GM21825 (cell line): Measurements from ENCODE around the gene RPL36.

Experiments
- ATAC-seq: cut with Tn5 transposase; IDR thresholded peaks from one replicate; pipeline ENCODE4 v1.9.1; 2021; ENCODE audit warnings: mild to moderate bottlenecking, moderate library complexity; ENCODE audit not compliant: unreplicated experiment

RPL36 gene

DNA sequence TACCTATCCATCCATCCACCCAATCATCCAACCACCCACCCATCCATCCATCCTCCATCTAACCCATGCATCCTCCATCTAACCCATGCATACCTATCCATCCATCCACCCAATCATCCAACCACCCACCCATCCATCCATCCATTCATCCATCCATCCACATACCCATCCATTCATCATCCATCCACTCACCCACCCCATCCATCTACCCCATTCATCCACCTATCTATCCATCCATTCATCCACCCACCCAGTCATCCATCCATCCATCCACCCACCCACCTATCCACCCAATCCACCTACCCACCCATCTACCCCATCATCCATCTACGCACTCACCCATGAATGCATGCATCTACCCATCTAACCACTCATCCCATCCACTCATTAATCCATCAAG, 16.3 kb upstream of the RPL36 start:
- no peak for ATAC-seq

DNA sequence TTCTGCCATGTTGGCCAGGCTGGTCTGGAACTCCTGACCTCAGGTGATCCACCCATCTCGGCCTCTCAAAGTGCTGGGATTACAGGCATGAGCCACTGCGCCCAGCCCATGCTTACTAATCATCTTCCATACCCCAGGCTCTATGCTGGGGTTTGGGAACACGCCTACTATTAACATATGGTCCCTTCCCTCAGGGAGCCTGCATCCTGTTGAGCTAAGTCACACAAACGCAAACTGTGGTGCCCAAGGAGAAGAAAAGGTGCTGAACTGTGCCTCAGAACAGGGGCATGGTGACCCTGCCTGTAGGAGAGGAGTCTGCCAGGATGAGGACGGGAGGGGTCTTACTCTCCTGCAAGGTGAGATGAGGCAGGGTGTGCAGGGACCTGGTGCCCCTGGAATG, 15.4 kb upstream of the RPL36 start:
- ATAC-seq: no peak

DNA sequence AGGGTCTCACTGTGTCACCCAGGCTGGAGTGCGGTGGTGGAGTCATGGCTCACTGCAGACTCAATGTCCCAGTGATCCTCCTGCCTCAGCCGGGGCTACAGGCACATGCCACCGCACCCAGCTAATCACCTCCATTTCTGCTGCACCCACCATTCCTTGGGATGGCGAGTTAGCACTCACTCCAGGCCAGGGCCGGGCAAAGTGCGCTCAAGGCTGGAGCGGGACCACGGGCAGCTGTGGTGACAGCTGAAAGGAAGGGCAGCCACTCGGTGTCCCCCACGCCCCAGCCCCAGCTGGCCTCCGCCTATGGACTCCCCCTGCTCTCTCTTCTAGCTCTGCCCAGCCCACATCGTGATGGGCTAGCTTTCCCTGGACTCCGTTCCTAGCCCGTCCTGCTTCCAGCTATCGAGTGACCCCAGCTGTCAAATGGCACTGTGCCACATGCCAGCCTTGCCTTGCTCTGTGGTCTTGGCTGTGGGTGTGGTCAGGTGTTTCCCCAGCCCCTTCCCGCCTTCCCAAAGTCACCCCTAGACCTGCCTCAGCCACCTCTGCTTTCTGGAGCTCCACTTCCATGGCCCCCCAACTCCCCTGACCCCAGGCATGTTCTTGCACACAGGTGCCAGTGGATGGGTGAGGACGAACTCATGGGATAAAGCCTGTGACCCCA, 13.9 kb upstream of the RPL36 start:
- ATAC-seq: no peak

DNA sequence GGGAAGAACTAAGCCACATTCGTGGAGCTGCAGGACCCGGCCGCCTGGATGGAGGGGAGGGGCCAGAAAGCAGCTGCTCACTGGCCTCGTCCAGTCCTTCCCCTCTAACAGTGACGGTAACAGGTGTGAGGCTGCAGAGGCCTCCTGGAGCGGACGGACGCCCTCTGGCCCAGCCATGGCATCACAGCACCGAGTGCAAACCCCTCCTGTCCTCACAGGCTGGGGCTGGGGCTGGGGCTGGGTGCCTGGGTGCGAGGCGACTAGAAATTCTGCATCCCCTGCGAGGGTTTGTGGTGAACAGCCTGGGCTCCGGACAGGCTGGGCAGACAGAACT, 13.4 kb upstream of the RPL36 start:
- no peak for ATAC-seq

DNA sequence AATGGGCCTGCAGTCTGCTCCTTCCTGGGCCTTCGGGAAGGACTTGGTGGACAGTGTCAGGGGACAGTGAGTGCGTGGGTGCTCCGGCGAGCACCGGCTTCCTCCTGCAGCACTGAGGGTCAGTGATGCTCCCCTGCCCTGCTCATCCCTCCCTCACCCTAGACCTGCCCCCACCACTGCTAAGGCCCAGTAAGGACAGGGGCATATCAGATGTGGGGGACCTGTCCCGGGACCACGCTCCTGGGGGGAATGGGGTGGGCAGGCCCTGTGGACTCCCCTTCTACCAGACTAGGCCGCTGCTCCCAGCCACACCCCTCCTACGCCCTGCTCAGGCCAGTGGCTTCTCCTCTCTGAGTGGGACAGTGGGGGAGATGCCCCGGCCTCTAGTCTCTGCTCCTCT, 13.0 kb upstream of the RPL36 start:
- ATAC-seq: no peak

DNA sequence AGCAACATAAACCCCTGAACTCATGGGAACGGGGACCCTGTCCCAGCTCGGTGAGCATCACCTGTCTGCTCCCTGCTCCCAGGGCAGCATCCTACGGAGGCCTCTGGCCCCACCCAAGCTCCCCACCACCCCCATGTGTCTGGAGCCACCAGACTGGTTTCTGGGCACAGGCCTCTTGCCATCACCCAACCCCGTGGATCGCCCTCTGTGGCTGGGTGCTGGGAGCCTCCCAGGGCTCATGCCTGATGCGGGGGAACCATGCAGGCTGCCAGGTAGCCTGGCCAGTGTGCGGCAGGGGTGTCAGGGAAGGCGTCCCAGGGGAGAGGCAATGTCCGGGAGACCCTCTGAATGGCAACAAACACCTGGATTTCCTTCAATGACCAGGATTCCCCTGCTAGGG, 12.5 kb upstream of the RPL36 start:
- no peak for ATAC-seq

DNA sequence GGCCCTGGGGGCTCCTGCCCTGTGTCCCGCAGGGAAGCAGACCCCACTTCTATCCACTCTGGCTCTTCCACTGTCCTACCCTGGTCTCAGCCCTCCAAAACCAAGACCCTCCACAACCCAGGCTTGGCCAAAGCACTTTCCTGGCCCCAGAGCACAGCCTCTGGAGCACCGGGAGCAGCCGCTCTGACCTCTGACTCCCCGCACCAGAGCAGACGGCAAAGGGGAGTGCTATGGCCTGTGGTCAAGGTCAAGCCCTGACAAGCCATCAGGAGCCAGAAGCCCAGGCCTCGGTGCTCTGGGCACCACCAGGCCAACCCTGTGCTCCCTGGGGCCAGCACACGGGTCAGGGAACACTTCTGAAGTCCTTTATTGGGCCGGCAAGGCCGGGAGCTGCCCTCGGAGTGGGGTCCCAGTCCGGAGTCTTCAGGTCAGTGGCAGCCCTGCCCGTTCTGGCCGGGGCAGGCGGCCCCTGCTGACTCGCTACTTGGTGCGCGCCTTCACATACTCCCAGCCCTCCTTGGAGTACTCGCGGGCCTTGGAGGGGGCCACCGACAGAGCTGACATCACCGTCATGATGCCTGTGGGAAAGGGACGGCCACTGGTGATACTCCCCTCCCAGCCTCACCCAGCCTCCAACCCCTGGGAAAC, 11.9 kb upstream of the RPL36 start:
- ATAC-seq: no peak

DNA sequence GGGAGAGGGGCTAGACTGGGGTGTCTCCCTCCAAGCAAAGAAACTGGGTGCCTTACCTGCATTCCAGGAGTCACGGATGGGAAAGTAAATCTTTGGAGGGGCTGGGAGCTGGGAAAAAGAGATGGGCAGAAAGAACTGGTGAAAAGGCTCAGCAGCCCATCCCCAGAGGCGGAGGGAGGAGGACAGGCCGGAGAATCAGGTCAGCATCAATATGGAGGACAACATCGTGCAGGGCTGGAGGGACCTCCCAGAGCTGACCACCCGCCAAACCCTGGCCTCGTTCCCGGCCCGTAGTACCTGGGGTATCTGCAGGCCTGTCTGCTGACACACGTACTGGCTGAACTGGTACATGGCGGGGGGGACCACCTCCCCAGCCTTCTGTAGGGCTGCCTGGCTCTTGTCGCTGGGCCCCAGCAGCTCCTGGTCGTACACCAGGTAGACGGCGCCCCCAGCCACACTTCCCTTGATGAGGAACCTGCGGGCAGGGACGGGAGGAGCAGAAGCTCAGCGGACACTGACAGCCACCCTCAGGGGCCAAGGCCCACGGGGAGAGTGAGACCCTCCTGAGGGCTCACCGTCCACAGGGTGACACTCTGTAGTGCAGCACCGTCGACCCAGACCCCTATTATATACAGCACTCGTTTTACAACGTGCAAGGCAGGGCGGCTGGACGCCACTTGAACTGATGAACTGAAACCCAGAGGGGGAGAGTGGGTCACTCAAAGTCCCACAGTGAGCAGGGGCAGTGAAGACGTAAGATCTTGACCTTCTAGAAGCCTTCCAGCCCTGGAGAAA, 10.6 kb upstream of the RPL36 start:
- ATAC-seq: no peak

DNA sequence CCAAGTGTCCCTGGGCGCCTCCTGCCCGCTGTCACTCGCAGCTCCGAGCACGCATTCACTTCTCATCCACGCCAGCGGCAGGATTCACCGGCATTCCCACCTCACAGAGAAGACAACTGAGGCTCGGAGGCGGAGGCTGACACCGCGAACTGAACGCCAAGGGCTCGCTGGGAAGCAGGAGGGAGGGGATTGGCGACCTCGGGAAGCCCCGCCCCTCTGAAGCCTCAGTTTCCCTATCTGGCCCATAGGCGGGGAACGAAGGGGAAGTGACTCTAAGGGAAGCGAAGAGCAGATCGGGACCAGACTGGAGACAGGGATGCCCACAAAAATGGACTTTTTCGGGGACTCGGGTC, 10.0 kb upstream of the RPL36 start:
- no peak for ATAC-seq

DNA sequence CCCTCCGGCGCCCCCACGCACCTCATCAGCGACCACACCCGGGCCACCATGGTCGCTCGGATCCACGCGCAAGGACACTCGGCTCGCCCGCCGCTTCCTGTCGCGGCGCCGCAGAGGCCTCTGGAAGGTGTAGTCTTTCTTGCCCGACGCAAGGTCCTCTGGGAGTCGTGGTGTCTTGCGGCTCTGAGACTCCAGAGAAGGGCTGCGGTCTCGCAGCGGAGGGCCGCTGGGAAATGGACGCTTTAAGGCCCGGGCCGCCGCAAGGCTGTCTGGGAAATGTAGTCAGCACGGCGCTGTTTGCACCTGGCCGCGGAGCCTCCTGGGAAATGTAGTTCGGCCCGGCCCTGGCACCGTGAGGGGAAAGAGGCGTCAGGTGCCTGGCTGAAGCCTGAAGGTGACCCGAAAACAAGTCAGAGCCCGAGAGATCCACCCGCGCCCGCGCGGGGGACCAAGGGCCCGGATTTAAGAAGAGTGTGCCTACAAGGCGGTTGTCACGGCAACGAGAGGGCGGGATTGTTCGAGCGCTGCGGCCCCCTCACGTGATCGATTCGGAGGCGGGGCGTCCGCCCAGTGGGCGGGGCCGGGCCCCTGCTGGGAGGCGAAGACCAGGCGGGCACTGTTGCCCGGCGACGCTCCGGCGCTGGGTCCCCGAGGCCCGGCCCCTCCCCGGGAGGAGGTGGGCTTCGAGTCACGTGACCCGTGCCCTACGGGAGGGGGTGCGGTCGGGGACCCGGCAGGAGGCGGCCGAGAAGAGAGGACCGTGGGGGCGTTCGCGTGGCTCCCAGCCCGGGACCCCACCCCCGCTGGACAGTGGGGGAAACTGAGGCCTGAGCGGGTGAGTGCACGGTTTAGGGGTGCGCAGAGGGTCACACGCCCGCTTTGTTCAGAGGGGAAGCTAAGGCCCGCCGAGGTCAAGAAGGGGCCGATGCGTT, 9.4 kb upstream of the RPL36 start, which contains the start of the genes HSD11B1L and MICOS13:
Gene HSD11B1L, plus strand, starts transcription at position 591 of the 932 bp plus-strand sequence. CDS start 3,806 bp downstream, outside the sequence.
Gene MICOS13, minus strand, starts transcription at position 80 of the 932 bp plus-strand sequence. Its CDS starts 30 bp downstream, at position 50.
- ATAC-seq: peak; percentile 79

DNA sequence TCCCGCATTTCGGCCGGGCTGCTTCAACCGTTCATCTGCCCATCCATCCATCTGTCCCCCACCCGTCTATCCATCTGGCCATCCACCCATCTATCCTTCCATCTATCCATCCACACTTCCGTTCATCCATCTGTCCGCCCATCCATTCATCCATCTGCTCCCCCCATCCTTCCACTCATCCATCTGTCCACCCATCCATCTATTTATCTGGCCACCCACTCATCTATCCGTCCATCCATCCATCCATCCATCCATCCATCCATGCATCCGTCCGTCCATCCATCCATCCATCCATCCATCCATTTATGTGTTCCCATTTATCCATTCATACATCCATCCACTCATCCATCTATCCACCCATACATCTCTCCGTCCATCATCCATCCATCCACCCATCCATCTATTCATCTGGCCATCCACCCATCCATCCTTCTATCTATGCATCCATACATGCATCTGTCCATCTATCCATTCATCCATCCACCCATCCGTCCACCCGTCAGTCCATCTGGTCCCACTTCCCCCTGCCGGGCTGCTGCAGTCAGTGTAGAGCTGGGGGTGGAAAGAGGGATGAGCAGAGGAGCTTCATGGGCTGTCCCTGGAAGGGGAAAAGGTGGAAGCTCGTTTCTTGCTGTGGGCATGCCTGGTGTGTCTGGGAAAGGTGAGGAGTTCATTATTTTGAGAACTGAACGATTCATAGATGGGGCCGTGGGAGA, 8.5 kb upstream of the RPL36 start:
- no peak for ATAC-seq

DNA sequence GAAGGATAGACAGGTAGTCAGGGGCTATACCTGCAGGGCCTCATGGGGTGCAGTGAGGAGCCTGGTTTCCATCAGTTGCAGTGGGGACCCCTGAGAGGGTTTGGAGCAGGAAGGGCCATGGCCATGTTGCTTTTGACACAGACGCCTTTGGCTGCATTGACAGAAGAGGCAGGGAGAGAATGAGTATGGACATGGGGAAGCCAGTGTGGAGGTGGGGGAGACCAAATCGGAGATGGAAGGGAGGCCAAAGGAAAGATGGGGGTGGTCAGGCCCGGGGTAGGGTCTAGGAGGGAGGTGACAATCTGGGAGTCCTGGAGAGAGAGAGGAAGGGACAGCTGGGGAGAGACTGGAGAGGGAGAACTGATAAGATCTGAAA, 8.0 kb upstream of the RPL36 start:
- ATAC-seq: no peak

DNA sequence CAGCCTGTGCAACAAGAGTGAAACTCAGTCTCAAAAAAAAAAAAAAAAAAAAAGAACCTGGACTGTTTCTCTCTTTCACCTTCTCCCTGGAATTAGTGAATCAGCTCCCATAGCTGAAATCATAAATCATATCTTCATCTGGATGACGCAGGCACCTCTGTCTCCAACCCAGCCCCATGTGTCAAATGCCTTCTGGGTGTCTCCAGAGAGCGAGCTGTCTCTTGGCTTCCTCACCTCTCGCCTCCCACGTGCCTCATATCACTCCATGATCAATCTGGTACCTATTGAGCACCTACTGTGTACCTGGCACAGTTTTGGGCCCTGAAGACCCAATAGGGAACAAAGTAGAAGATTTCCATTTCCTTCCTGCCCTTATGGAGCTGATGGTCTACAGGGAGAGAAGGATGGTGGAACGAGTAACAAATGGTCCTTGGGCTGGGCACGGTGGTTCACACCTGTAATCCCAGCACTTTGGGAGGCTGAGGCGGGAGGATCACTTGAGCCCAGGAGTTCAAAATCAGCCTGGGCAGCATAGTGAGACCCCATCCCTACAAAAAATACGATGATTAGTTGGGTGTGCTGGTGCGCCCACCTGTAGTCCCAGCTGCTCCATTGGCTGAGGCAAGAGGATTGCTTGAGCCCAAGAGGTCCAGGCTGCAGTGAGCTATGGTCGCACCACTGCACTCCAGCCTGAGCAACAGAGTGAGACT, 6.8 kb upstream of the RPL36 start:
- ATAC-seq: no peak

DNA sequence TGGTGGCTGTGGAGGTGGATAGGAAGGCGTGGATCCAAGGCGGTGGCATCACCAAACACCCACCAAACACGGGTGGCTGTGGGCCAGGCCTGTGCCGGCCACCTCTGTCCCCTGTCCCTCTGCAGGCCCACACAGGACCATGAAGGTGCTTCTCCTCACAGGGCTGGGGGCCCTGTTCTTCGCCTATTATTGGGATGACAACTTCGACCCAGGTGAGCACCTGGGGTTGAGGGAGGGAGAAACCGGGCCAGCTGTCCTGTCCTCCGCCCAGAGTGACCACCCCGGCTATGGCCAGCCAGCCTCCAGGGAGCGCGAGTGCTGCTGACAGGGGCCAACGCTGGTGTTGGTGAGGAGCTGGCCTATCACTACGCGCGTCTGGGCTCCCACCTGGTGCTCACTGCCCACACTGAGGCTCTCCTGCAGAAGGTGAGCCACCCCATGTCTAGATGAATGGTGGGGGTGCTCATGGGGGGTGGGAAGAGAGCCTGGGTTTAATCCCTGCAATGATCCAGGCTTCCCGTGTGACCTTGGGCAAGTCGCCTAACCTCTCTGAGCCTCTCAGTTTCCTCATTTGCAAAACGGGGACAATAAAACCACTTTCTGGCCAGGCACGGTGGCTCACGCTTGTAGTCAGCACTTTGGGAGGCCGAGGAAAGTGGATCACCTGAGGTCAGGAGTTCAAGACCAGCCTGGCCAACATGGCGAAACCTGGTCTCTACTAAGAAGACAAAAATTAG, 5.2 kb upstream of the RPL36 start:
- ATAC-seq: no peak

DNA sequence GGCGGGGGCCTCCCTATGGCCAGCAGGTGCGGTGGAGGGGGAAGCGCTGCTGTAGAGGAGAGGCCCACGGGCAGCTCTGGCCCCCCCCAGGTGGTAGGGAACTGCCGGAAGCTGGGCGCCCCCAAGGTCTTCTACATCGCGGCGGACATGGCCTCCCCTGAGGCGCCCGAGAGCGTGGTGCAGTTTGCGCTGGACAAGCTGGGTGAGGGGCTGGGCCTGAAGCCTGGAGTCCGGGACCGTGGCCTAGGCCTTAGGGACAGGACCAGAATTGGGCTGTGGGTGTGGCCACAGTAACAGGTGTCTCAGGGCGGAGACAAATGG, 3.8 kb upstream of the RPL36 start:
- no peak for ATAC-seq

DNA sequence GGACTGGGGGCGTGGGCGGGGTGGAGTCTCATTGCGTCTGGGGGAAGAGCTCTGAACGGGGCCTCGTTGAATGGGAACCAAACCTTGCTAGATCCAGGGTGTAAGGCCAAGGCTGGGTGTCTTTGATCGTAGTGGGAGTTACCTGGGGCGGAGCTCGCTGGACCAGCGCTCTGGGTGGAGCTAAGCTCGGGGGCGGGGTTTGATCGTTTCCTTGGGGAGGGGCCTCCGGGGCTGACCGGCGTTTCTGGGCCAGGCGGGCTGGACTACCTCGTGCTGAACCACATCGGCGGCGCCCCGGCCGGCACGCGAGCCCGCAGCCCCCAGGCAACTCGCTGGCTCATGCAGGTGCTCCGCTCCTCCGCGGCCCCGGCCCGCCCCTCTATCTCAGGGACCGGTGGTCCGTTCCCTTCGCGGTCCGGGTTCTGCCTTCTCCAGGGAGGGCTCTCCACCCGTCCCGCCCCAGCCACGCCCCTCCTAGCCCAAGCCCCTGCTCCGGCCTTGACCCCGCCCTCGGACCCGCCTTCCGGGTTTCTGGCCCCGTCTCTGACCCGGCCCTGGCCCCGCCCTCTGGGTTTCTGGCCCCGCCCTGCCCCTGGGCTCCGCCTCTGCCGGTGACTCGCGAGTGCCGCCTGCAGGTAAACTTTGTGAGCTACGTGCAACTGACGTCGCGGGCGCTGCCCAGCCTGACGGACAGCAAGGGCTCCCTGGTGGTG, 3.3 kb upstream of the RPL36 start:
- ATAC-seq: peak; percentile 45

DNA sequence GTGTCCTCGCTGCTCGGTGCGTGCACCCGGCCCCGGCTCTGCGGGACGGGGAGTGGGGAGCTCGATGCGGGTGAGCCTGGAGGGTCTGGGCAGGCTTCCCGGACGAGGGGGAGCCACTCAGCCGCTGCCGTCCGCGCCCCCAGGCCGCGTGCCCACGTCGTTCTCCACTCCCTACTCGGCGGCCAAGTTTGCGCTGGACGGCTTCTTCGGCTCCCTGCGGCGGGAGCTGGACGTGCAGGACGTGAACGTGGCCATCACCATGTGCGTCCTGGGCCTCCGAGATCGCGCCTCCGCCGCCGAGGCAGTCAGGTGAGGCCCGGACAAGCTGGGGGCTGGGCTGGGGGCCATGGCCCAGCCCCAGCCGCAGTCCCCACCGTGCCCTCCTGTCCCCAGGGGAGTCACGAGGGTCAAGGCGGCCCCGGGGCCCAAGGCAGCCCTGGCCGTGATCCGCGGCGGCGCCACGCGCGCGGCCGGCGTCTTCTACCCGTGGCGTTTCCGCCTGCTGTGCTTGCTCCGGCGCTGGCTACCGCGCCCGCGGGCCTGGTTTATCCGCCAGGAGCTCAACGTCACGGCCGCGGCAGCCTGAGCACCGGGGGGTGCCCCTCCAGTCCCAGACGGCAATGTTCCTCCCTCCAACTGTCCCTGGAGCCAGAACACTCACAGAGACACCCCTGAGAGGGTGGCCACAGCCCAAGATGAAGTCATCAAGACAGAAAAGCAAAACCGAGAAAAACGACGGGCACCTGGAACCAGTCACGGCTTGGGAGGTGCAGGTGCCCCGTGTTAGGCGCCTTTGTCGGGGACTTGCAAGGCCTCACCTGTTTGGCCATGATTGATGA, 2.5 kb upstream of the RPL36 start:
- no peak for ATAC-seq
